Tibial artery (tissue), 4 donors: Measurements from ENCODE around the gene RTN4IP1.

Source experiments
- DNase-seq, 2 donors: peaks; one replicate each; pipeline ENCODE4 v3.0.0-alpha.2; 2019
- H3K27ac ChIP-seq, 2 donors: fragments of 200-600 bp; sonication (generic) in 1 of 2; 1 replicate in 1 of 2; 2 replicates in 1 of 2; pipeline ENCODE4 v1.5.1; 2018 to 2019; ENCODE audit warnings: mild to moderate bottlenecking in 1 of 2
- H3K27me3 ChIP-seq, 2 donors: fragments of 200-600 bp; sonication (generic) in 1 of 2; one replicate each; pipeline versions ENCODE4 v1.5.1 to v1.6.0; 2016 to 2019
- H3K36me3 ChIP-seq, 3 donors: fragments of 200-600 bp; sonication (generic) in 2 of 3; one replicate each; pipeline ENCODE4 v1.5.1; 2016 to 2019; ENCODE audit warnings: mild to moderate bottlenecking in 2 of 3
- H3K4me1 ChIP-seq, 4 donors: fragments of 200-600 bp; sonication (generic) in 2 of 4; 1 replicate in 3 of 4; 2 replicates in 1 of 4; pipeline ENCODE4 v1.5.1; 2016 to 2019
- H3K4me3 ChIP-seq, 2 donors: fragments of 200-600 bp; sonication (generic) in 1 of 2; 1 replicate in 1 of 2; 2 replicates in 1 of 2; pipeline ENCODE4 v1.5.1; 2018 to 2019; ENCODE audit warnings: mild to moderate bottlenecking in 2 of 2
- H3K9me3 ChIP-seq, 3 donors: fragments of 200-600 bp; sonication (generic) in 1 of 3; one replicate each; pipeline ENCODE4 v1.5.1; 2016 to 2019
- CTCF ChIP-seq, 2 experiments: fragments of 200-600 bp in 1 of 2; fragments of 450-650 bp in 1 of 2; IDR thresholded peaks; one replicate each; pipeline ENCODE4 v1.5.1; 2017 to 2019; ENCODE audit warnings: antibody characterized with exemption in 2 of 2, mild to moderate bottlenecking in 1 of 2, moderate library complexity in 1 of 2
- intact Hi-C: fragments of 100-400 bp; cut with DNase I; formaldehyde crosslinking; loops from one replicate; pipeline ENCODE4 v1.15.0; 2023; ENCODE audit warnings: low total_unique reads

The RTN4IP1 gene

DNA sequence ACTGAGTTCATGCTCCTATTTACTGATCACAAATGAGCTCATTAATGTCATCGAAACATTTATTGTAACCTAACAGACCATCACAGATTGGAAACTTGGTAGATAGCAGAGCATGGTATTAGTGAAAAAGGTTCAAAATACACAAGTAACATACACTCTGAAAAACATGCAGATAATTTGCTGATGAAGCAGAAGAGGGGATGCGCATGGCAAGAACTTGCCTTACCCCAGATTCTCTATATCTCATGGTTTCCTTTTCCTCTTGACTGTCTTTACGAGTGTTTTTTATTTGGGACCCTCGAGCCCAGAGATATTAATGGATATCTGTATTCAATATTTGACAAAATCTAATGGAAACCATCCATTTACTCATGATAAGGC is 37.7 kb upstream of the RTN4IP1 start:
- Histone ChIP-seq H3K27ac (no peak overlapping the region), H3K36me3 (peaks cover 20 to 44% (median 32%) of the 10 kb centered on the region in 3 donors), H3K27me3 (no peaks in the 10 kb centered on the region), H3K4me1 (no peaks in the 10 kb centered on the region), H3K9me3 (no peaks in the 10 kb centered on the region), H3K4me3 (no peak overlapping the region)
- intact Hi-C loops = no loop called here
- no peak for DNase-seq
- no peak for TF ChIP-seq CTCF (IDR thresholded peaks at IDR 0.05)

DNA sequence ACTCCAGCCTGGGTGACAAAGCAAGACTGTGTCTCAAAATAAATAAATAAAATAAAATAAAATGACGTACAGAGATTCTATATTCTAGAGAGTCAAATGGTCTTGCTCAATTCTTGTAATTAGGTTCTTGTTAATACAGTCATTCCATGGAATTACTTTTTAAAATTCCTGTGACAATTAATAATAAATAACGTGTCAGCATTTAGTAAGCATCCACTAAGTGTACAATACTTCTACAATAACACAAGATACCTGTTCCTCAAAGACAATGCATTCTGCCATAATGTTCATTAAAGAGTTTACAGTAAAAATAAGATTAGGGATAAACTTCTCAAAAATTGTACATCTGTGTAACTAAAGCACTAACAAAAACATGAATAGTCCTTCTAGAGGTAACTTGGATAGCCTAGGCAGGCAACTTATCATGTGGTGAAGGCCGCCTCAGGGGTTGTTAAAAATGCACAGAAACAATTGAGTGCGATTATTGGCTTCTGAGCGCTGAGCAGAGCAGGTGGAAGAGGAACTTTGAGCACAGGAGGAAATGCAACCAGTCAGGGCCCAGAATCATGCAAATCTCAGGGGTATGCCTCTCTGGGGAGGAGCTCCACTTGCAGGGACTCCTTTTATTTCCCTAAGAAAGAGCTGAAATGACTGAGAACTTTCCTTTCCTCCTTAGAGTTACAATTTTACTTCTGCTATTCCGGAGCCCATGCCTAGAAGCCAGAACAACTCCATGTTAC is 37.2 kb upstream of the RTN4IP1 start:
- H3K4me1 ChIP-seq = no peaks in the 10 kb centered on the region
- H3K4me3 ChIP-seq = no peak overlapping the region
- no peaks in the 10 kb centered on the region for H3K9me3 ChIP-seq
- TF ChIP-seq CTCF (IDR thresholded peaks at IDR 0.05) = no peak
- H3K36me3 ChIP-seq = peaks cover 20 to 47% (median 32%) of the 10 kb centered on the region in 3 donors
- no peak for DNase-seq
- H3K27me3 ChIP-seq = no peaks in the 10 kb centered on the region
- no peak overlapping the region for H3K27ac ChIP-seq
- intact Hi-C loops = no loop called here

GRCh38 chr6:106662458-106662857 is 33.2 kb upstream of the RTN4IP1 start:
- no peak overlapping the region for H3K27ac ChIP-seq
- no peaks in the 10 kb centered on the region for H3K27me3 ChIP-seq
- H3K9me3 ChIP-seq = peaks cover 0 to 8% (median 4%) of the 10 kb centered on the region in 3 donors
- H3K4me3 ChIP-seq = no peak overlapping the region
- no peaks in the 10 kb centered on the region for H3K4me1 ChIP-seq
- intact Hi-C loops = no loop called here
- no peak for TF ChIP-seq CTCF (IDR thresholded peaks at IDR 0.05)
- H3K36me3 ChIP-seq = peaks cover 51 to 83% (median 60%) of the 10 kb centered on the region in 3 donors
- DNase-seq = no peak

GRCh38 chr6:106659859-106660258 is 30.6 kb upstream of the RTN4IP1 start:
- H3K27ac ChIP-seq = no peak overlapping the region
- no peak for TF ChIP-seq CTCF (IDR thresholded peaks at IDR 0.05)
- no peaks in the 10 kb centered on the region for H3K4me1 ChIP-seq
- DNase-seq = no peak
- H3K9me3 ChIP-seq = peaks cover 0 to 8% (median 4%) of the 10 kb centered on the region in 3 donors
- H3K27me3 ChIP-seq = no peaks in the 10 kb centered on the region
- H3K36me3 ChIP-seq = peaks cover 64 to 87% (median 70%) of the 10 kb centered on the region in 3 donors
- intact Hi-C loops = no loop called here
- no peak overlapping the region for H3K4me3 ChIP-seq

DNA sequence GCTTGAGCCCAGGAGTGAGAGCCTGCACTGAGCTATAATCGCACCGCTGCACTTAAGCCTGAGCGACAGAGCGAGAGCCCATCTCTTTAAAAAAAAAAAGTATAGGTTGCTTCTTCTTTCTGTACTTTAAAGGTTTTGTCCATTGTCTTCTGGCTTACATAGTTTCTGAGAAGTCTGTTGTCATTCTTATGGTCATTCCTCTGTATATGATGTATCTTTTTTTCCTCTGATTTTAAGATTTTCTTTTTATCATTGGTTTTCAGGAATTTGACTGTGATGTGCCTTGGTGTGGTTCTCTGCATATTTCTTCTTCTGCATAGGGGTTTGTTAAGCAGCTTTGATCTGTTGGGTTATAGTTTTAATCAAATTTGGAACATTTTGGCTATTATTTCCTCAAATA is 29.2 kb upstream of the RTN4IP1 start:
- H3K27me3 ChIP-seq = no peaks in the 10 kb centered on the region

More for the DNA sequence above, 29.2 kb upstream of the RTN4IP1 start:
- intact Hi-C loops = no loop called here
- Histone ChIP-seq H3K4me3 (no peak overlapping the region), H3K27ac (no peak overlapping the region), H3K4me1 (no peaks in the 10 kb centered on the region), H3K9me3 (peaks cover 0 to 8% (median 4%) of the 10 kb centered on the region in 3 donors), H3K36me3 (peaks cover 72 to 89% (median 78%) of the 10 kb centered on the region in 3 donors)
- DNase-seq = no peak
- no peak for TF ChIP-seq CTCF (IDR thresholded peaks at IDR 0.05)
